Gastroesophageal sphincter (tissue), 4 donors: ENCODE data around the gene PRDM16. TPM values are rescaled to one million over a fixed set of nuclear protein-coding genes. Genes with fewer than 3 reads are reported as not detected.

ENCODE experiments used
- ATAC-seq: fragments of 150-250 bp; one replicate; pipeline ENCODE4 v1.9.1; 2016; ENCODE audit warnings: mild to moderate bottlenecking, moderate library complexity
- H3K27ac ChIP-seq, 4 donors: fragments of 200-600 bp; sonication (generic) in 3 of 4; 1 replicate in 3 of 4; 2 replicates in 1 of 4; pipeline ENCODE4 v1.5.1; 2016 to 2019
- H3K27me3 ChIP-seq: fragments of 200-600 bp; sonication (generic); one replicate; pipeline ENCODE4 v1.5.1; 2019
- H3K36me3 ChIP-seq, 2 donors: fragments of 200-600 bp; sonication (generic); one replicate each; pipeline ENCODE4 v1.5.1; 2019; ENCODE audit warnings: control low read depth in 1 of 2
- H3K4me1 ChIP-seq, 3 donors: fragments of 200-600 bp; sonication (generic); 1 replicate in 2 of 3; 2 replicates in 1 of 3; pipeline ENCODE4 v1.5.1; 2016 to 2019; ENCODE audit warnings: control low read depth in 2 of 3
- H3K4me3 ChIP-seq, 2 donors: fragments of 200-600 bp; sonication (generic); one replicate each; pipeline ENCODE4 v1.5.1; 2019; ENCODE audit warnings: mild to moderate bottlenecking in 1 of 2, moderate library complexity in 1 of 2
- H3K9me3 ChIP-seq, 3 donors: fragments of 200-600 bp; sonication (generic); one replicate each; pipeline ENCODE4 v1.5.1; 2017 to 2019; ENCODE audit warnings: control low read depth in 2 of 3
- CTCF ChIP-seq, 4 experiments: fragments of 200-600 bp in 2 of 4; fragments of 450-650 bp in 2 of 4; sonication (generic) in 1 of 4; IDR thresholded peaks; one replicate each; pipeline ENCODE4 v1.5.1; 2017 to 2019; ENCODE audit warnings: antibody characterized with exemption in 4 of 4, mild to moderate bottlenecking in 2 of 4, moderate library complexity in 2 of 4
- EP300 ChIP-seq: sonication (generic); formaldehyde crosslinking; IDR thresholded peaks from one replicate; pipeline ENCODE4 v1.6.1; 2017; ENCODE audit warnings: antibody characterized with exemption, mild to moderate bottlenecking
- POLR2A ChIP-seq, 2 donors: fragments of 450-650 bp; IDR thresholded peaks; one replicate each; pipeline ENCODE4 v1.6.1; 2017; ENCODE audit warnings: antibody characterized with exemption in 2 of 2, mild to moderate bottlenecking in 2 of 2, moderate library complexity in 1 of 2
- POLR2AphosphoS5 ChIP-seq: sonication (generic); formaldehyde crosslinking; IDR thresholded peaks from one replicate; pipeline ENCODE4 v1.6.1; 2017; ENCODE audit warnings: antibody characterized with exemption
- WGBS, 2 donors: methylation state at CpG; one replicate each; pipeline ENCODE4 v1.1.5; 2018; ENCODE audit warnings: low coverage in 1 of 2; 5-methylcytosine and 5-hydroxymethylcytosine counted together
- total RNA-seq, 4 donors: library from RNA; depleted of rRNA; stranded (reverse); fragments of >200 nt; gene quantifications; one replicate each; pipeline ENCODE4 v1.1.0, GENCODE V29; 2016

PRDM16 gene
- total RNA-seq, 4 donors from 2014 or later: 1.1 to 3.4 (median 1.6) TPM

- 80 to 83% methylated on average over 2 to 3 of the region's 13 CpGs for WGBS, 2 donors
- Histone ChIP-seq H3K36me3 (no peaks in the 10 kb centered on the region), H3K27ac (no peak overlapping the region), H3K9me3 (no peaks in the 10 kb centered on the region), H3K4me1 (no peaks in the 10 kb centered on the region), H3K27me3 (peaks cover 52% of the 10 kb centered on the region), H3K4me3 (no peak overlapping the region)
- no peak for ATAC-seq
- TF ChIP-seq POLR2A (IDR thresholded peaks at IDR 0.05): no peak
- no peak for TF ChIP-seq CTCF (IDR thresholded peaks at IDR 0.05)
- TF ChIP-seq POLR2AphosphoS5: no peak
Measured at GRCh38 chr1:3153197-3153596, 84.2 kb downstream of the PRDM16 start.

- no peaks in the 10 kb centered on the region for H3K36me3 ChIP-seq
- H3K4me1 ChIP-seq: no peaks in the 10 kb centered on the region
- no peak overlapping the region for H3K27ac ChIP-seq
- no peak overlapping the region for H3K4me3 ChIP-seq
- no peak for TF ChIP-seq POLR2A (IDR thresholded peaks at IDR 0.05)
- WGBS, 2 donors: 77 to 85% methylated on average over 9 to 14 of the region's 38 CpGs
- no peaks in the 10 kb centered on the region for H3K9me3 ChIP-seq
- H3K27me3 ChIP-seq: peaks cover 43% of the 10 kb centered on the region
- ATAC-seq: no peak
Measured at GRCh38 chr1:3153902-3154795, 85.1 kb downstream of the PRDM16 start.

- Histone ChIP-seq H3K4me3 (no peak overlapping the region), H3K36me3 (no peaks in the 10 kb centered on the region), H3K27ac (no peak overlapping the region), H3K9me3 (no peaks in the 10 kb centered on the region), H3K27me3 (peaks cover 34% of the 10 kb centered on the region), H3K4me1 (no peaks in the 10 kb centered on the region)
- ATAC-seq: no peak
- TF ChIP-seq EP300 (no peak), POLR2A (IDR thresholded peaks at IDR 0.05) (no peak), CTCF (IDR thresholded peaks at IDR 0.05) (no peak), POLR2AphosphoS5 (no peak)
- 47 to 52% methylated on average over 13 to 19 of the region's 42 CpGs for WGBS, 2 donors
Measured at GRCh38 chr1:3155056-3155925, 86.3 kb downstream of the PRDM16 start.

- no peak overlapping the region for H3K27ac ChIP-seq
Measured at GRCh38 chr1:3155926-3156220, 86.9 kb downstream of the PRDM16 start.

More at GRCh38 chr1:3155926-3156220, 86.9 kb downstream of the PRDM16 start:
- no peak overlapping the region for H3K4me3 ChIP-seq
- no peaks in the 10 kb centered on the region for H3K4me1 ChIP-seq
- 61 to 66% methylated on average over 5 of the region's 5 CpGs for WGBS, 2 donors
- H3K36me3 ChIP-seq: no peaks in the 10 kb centered on the region
- H3K27me3 ChIP-seq: peaks cover 32% of the 10 kb centered on the region
- no peak for ATAC-seq
- H3K9me3 ChIP-seq: no peaks in the 10 kb centered on the region
- TF ChIP-seq EP300: no peak
- TF ChIP-seq CTCF (IDR thresholded peaks at IDR 0.05): no peak
- no peak for TF ChIP-seq POLR2A (IDR thresholded peaks at IDR 0.05)
- TF ChIP-seq POLR2AphosphoS5: no peak
